NCI-H526 (cell line): ENCODE measurements around the gene CDC73.
"Not testable (repeated sequence)": the region's sequence is repeated elsewhere in the genome, so short reads cannot be mapped to it uniquely, and the experiment has no call there.

Experiments
- DNase-seq, 2 experiments: peaks; one replicate each; lab custom pipeline; 2025; lab: John Stamatoyannopoulos, UW

Gene CDC73

DNA sequence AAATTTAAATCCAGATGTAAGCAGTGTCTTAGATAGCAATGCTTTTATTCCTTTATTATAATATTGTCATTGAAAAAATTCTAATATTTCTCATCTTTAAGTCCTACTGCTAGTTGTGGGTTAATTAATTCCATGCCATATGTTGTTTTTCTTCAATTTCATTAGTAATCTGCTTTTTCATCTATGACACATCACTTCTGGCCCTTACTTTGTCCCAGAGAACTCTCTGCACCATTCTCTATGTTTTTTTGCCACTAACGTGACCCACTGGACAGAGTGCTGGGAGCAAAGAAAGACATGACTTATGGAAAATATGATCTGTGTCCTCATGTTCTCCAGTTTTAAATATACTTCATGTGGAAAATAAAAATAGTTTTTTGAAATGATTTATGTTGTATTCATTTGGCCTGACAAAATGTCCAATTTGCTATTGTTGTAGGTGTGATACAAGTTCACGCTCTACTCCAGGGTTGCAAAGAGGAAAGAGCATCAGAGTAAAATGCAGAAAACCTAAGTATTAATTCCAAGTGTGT is 166.8 kb downstream of the CDC73 start:
- not testable (repeated sequence) for DNase-seq

DNA sequence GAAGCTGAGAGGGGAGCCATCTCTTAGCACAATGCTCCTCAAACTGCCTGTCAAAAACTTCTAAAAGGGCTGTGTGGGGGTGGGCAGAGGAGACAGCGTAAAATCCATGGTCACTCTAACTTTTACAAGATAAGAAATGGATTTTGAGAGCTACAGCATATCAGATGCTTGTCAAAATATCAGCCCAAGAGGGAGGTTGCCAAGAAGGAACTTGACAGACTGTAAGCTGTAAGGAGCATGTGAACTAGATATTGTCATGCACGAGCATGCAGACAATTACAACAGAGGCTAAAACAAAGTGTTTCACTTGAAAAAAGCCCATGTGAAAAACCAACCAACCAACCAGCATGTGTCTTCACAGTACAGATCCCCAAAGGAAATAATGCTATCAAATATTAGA is 171.9 kb downstream of the CDC73 start:
- DNase-seq, result no peak

DNA sequence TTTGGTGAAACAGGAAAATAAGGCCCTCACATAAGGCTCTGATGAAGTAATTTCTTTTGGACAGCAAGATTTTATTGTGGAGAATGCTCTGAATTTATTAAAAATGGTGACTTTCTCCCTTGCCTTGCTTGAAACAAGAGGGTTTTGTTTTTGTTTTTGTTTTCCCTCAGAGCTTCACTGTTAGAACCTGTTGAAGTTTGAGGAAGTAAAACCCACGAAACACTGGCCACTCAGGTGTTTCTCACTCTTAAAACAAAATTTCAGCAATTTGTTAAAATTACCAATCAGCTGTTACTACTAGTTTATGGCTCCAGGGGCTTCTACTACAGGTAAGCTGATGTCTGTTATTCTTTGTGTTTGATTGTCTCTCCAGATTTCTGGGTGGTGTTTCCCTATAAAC is 177.2 kb downstream of the CDC73 start:
- DNase-seq, result no peak

DNA sequence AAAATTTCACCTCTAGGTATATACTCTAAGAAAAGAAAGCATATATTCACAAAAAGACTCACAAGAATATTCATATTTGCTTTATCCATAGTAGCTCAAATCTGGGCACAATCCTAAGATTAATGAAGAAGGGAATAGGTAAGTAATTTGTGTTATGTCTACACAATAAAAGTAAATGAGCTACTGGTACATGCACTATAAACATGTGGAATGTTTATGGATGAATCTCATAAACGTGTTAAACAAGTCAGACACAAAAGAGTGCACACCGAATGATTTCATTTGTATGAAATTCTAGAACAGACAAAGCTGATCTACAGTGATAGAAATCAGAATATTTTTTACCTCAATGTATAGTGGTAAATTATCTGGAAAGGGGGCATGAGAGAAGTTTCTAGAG is 179.9 kb downstream of the CDC73 start:
- DNase-seq, result no peak

DNA sequence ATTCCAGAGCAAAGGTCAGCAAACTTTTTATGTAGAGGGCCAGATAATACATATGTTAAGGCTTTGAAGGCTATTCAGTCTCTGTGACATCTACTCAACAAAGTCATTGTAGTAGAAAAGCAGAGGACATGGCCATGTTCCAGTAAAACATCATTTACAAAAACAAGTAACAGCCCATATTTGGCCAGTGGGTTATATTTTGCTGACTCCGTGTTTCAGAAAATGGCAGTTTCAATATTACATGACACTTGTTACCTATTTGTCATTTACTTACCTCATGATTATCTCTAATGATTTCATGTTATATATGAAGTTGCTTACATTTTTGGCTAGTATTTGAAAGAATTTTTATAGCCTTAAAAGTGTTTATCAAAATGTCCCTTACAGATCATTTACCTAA is 182.0 kb downstream of the CDC73 start:
- DNase-seq, result no peak
